Activated T-cell treated with anti-CD3 and anti-CD28 coated beads, Interleukin-2, amount 50 U/mL, for 48 hours (primary cell): Measurements from ENCODE around the gene ANAPC13.

Source experiments
- DNase-seq, 2 experiments: peaks; one replicate each; pipeline ENCODE4 v3.0.0-alpha.2; 2020

The ANAPC13 gene

GRCh38 chr3:134485718-134486576 lies at the start of gene ANAPC13, which contains the start of gene CEP63:
ANAPC13 (minus strand) TSS chr3:134485985; CDS start chr3:134482904, 3,081 bp downstream.
CEP63 (plus strand) TSS chr3:134486057; CDS start chr3:134495321, 9,264 bp downstream.
- DNase-seq: peak; percentile 92 to 93

- no peak for DNase-seq
These were observed 49.6 kb upstream of the ANAPC13 start for GRCh38 chr3:134535186-134535970.

GRCh38 chr3:134533493-134533892 lies 47.7 kb upstream of the ANAPC13 start:
- DNase-seq: no peak

GRCh38 chr3:134527538-134528186 lies 41.9 kb upstream of the ANAPC13 start:
- no peak for DNase-seq

GRCh38 chr3:134527037-134527436 lies 41.3 kb upstream of the ANAPC13 start:
- peak in 1 of 2 experiments; percentile 29 for DNase-seq

GRCh38 chr3:134526319-134526718 lies 40.5 kb upstream of the ANAPC13 start:
- DNase-seq: no peak

GRCh38 chr3:134525293-134525692 lies 39.5 kb upstream of the ANAPC13 start:
- no peak for DNase-seq

GRCh38 chr3:134522541-134522940 lies 36.8 kb upstream of the ANAPC13 start:
- no peak for DNase-seq

GRCh38 chr3:134517791-134518190 lies 32.0 kb upstream of the ANAPC13 start:
- DNase-seq: no peak

GRCh38 chr3:134516905-134517304 lies 31.1 kb upstream of the ANAPC13 start:
- DNase-seq: no peak

- DNase-seq: no peak
These were observed 25.7 kb upstream of the ANAPC13 start for GRCh38 chr3:134511500-134511899.

GRCh38 chr3:134505485-134505884 lies 19.7 kb upstream of the ANAPC13 start:
- DNase-seq: no peak

- no peak for DNase-seq
These were observed 18.3 kb upstream of the ANAPC13 start for GRCh38 chr3:134504132-134504531.

GRCh38 chr3:134503266-134503665 lies 17.5 kb upstream of the ANAPC13 start:
- no peak for DNase-seq

GRCh38 chr3:134496471-134497071 lies 10.8 kb upstream of the ANAPC13 start:
- no peak for DNase-seq

GRCh38 chr3:134495980-134496379 lies 10.2 kb upstream of the ANAPC13 start:
- DNase-seq: no peak

- no peak for DNase-seq
These were observed 8.7 kb upstream of the ANAPC13 start for GRCh38 chr3:134494495-134494894.

GRCh38 chr3:134487406-134487805 lies 1.6 kb upstream of the ANAPC13 start:
- no peak for DNase-seq

- no peak for DNase-seq
These were observed 824 bp upstream of the ANAPC13 start for GRCh38 chr3:134486577-134487041.

- DNase-seq: no peak
These were observed 589 bp downstream of the ANAPC13 start for GRCh38 chr3:134485075-134485717.

GRCh38 chr3:134483195-134483900 lies 2.4 kb downstream of the ANAPC13 start:
- DNase-seq: no peak
